Neuronal stem cell (in vitro differentiated cells): ENCODE results near the gene B9D1.

ENCODE experiments used
- DNase-seq: peaks from one replicate; pipeline ENCODE4 v3.0.0-alpha.2; 2013; ENCODE audit warnings: low spot score
- H2AFZ ChIP-seq: one replicate; pipeline ENCODE4 v1.6.1; 2013; ENCODE audit warnings: mild to moderate bottlenecking, low read length, inconsistent platforms
- H2AK5ac ChIP-seq: 2 replicates; pipeline ENCODE4 v1.6.1; 2013; ENCODE audit warnings: low read depth, mild to moderate bottlenecking, inconsistent platforms, low read length, moderate library complexity, mixed read lengths
- H2BK120ac ChIP-seq: 2 replicates; pipeline ENCODE4 v1.6.1; 2013; ENCODE audit warnings: low read depth, mild to moderate bottlenecking, inconsistent platforms, low read length, moderate library complexity, mixed read lengths
- H2BK12ac ChIP-seq: one replicate; pipeline ENCODE4 v1.6.1; 2013; ENCODE audit warnings: low read length, inconsistent platforms
- H2BK15ac ChIP-seq: 2 replicates; pipeline ENCODE4 v1.6.1; 2013; ENCODE audit warnings: mild to moderate bottlenecking, low read length, inconsistent platforms, mixed read lengths
- H2BK5ac ChIP-seq: one replicate; pipeline ENCODE4 v1.6.1; 2013; ENCODE audit warnings: inconsistent platforms, mild to moderate bottlenecking, low read length, moderate library complexity
- H3K14ac ChIP-seq: one replicate; pipeline ENCODE4 v1.6.1; 2013; ENCODE audit warnings: low read length, inconsistent platforms
- H3K18ac ChIP-seq: 2 replicates; pipeline ENCODE4 v1.6.1; 2013; ENCODE audit warnings: low read length, inconsistent platforms
- H3K23ac ChIP-seq: 2 replicates; pipeline ENCODE4 v1.6.1; 2013; ENCODE audit warnings: low read depth, mild to moderate bottlenecking, mixed read lengths, low read length, inconsistent platforms; ENCODE audit not compliant: poor library complexity
- H3K27ac ChIP-seq: replicated peaks from 3 replicates; pipeline ENCODE4 v1.5.1; 2013; ENCODE audit warnings: low read length, inconsistent platforms
- H3K27me3 ChIP-seq, 3 experiments: 2 replicates each; pipeline ENCODE4 v1.6.1; 2013; ENCODE audit warnings: low read length in 3 of 3, mild to moderate bottlenecking in 2 of 3, inconsistent platforms in 1 of 3, low read depth in 1 of 3, mixed read lengths in 1 of 3, moderate library complexity in 1 of 3; ENCODE audit not compliant: control insufficient read depth in 3 of 3, insufficient read depth in 3 of 3
- H3K36me3 ChIP-seq, 2 donors: replicated peaks in 1 of 2; 2 replicates each; pipeline ENCODE4 v1.6.1; 2013; ENCODE audit warnings: low read length in 2 of 2; ENCODE audit not compliant: control insufficient read depth in 2 of 2, insufficient read depth in 2 of 2
- H3K4ac ChIP-seq: 2 replicates; pipeline ENCODE4 v1.6.1; 2013; ENCODE audit warnings: inconsistent platforms, mild to moderate bottlenecking, low read length, moderate library complexity
- H3K4me1 ChIP-seq, 2 donors: 1 replicate in 1 of 2; 2 replicates in 1 of 2; pipeline ENCODE4 v1.6.1; 2013; ENCODE audit warnings: low read length in 2 of 2, low read depth in 1 of 2; ENCODE audit not compliant: control insufficient read depth in 2 of 2, insufficient read depth in 1 of 2
- H3K4me2 ChIP-seq: one replicate; pipeline ENCODE4 v1.6.1; 2013; ENCODE audit warnings: mild to moderate bottlenecking, low read length, inconsistent platforms; ENCODE audit not compliant: insufficient read depth, poor library complexity, severe bottlenecking
- H3K4me3 ChIP-seq, 2 donors: 2 replicates each; pipeline ENCODE4 v1.5.1; 2013; ENCODE audit warnings: low read length in 2 of 2, mild to moderate bottlenecking in 2 of 2, inconsistent platforms in 1 of 2, moderate library complexity in 1 of 2
- H3K79me1 ChIP-seq: one replicate; pipeline ENCODE4 v1.6.1; 2013; ENCODE audit warnings: low read depth, mild to moderate bottlenecking, inconsistent platforms, low read length, moderate library complexity
- H3K9ac ChIP-seq: one replicate; pipeline ENCODE4 v1.6.1; 2013; ENCODE audit warnings: mild to moderate bottlenecking, low read depth, low read length, inconsistent platforms; ENCODE audit not compliant: poor library complexity
- H3K9me3 ChIP-seq, 2 donors: replicated peaks in 1 of 2; 2 replicates each; pipeline versions ENCODE3 to v1.6.1; 2013; ENCODE audit warnings: low read length in 2 of 2, mild to moderate bottlenecking in 2 of 2, inconsistent platforms in 1 of 2, low read depth in 1 of 2, mixed read lengths in 1 of 2, moderate library complexity in 1 of 2; ENCODE audit not compliant: control insufficient read depth in 2 of 2, insufficient read depth in 1 of 2
- H4K8ac ChIP-seq: one replicate; pipeline ENCODE4 v1.6.1; 2013; ENCODE audit warnings: low read depth, mild to moderate bottlenecking, inconsistent platforms, low read length, moderate library complexity
- H4K91ac ChIP-seq: one replicate; pipeline ENCODE4 v1.6.1; 2013; ENCODE audit warnings: low read length, low read depth, mild to moderate bottlenecking, inconsistent platforms; ENCODE audit not compliant: poor library complexity
- WGBS, 2 donors: extraction: QIAGEN DNeasy Blood & Tissue Kit; methylation state at CpG; one replicate each; pipeline ENCODE4 v1.1.7; 2013; ENCODE audit warnings: missing lambda C conversion rate in 2 of 2, mixed read lengths in 1 of 2; ENCODE audit not compliant: insufficient read length in 2 of 2, insufficient replicate concordance in 1 of 2; ENCODE audit errors: extremely low coverage in 2 of 2; 5-methylcytosine and 5-hydroxymethylcytosine counted together

The B9D1 gene

DNA sequence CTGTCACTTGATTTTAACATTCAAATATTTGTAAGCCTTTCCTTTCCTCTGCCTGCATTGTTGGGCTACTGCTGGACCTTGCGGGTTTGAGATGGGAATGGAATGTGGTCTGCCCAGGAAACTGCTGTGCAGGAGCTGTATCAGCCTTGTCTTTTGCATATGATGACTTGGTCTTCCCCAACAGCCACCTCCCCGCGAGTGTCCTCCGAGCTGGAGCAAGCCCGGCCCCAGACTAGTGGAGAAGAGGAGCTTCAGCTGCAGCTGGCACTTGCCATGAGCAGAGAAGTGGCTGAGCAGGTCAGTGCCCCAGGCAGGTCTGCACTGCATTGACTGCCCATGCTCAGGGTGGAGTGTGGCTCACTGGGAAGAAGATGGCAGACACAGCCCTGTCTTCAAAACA, 52.8 kb downstream of the B9D1 start:
- Histone ChIP-seq H3K4me1 (no peaks in the 10 kb centered on the region), H3K9me3 (no peaks in the 10 kb centered on the region), H3K27ac (no peak overlapping the region), H2BK120ac (no peak overlapping the region), H3K4ac (no peak overlapping the region), H3K27me3 (no peaks in the 10 kb centered on the region), H3K36me3 (peaks cover 16 to 86% of the 10 kb centered on the region in 2 donors), H3K14ac (peak overlapping the region; percentile 48), H3K4me3 (no peak overlapping the region), H4K8ac (no peak overlapping the region), H2BK5ac (no peak overlapping the region), H3K79me1 (peaks cover under 1% of the 10 kb centered on the region), H2AFZ (no peak overlapping the region), H3K9ac (no peak overlapping the region), H2AK5ac (no peak overlapping the region), H4K91ac (no peak overlapping the region), H2BK15ac (no peak overlapping the region), H3K4me2 (no peak overlapping the region), H2BK12ac (no peak overlapping the region), H3K18ac (no peak overlapping the region), H3K23ac (no peak overlapping the region)
- no peak for DNase-seq
- no CpG with 5 or more reads among the region's 5 CpGs for WGBS, 2 donors

DNA sequence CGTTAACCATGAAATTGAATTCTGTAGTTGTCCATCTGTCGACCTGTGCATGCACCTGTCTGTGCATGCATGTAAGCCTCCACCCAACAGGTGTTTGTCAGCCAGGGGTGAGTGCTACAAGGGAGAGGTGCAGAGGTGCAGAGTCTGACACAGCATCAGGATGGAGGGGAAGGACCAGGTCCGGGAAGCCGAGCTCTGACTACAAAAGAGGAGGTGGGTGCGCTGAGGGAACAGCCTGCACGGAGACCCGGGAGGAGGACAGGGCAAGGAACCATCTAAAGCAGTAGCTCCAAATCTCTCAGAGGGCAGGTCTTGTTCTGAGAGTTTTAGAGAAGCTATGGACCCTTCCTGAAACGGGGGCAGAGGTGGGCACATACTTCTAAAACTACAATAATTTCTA, 54.1 kb downstream of the B9D1 start:
- no peak for DNase-seq
- no peaks in the 10 kb centered on the region for H3K9me3 ChIP-seq
- H3K36me3 ChIP-seq: peaks cover 17 to 83% of the 10 kb centered on the region in 2 donors
- H3K4me3 ChIP-seq: no peak overlapping the region
- no peak overlapping the region for H2BK12ac ChIP-seq
- H3K4me2 ChIP-seq: no peak overlapping the region
- H2BK15ac ChIP-seq: no peak overlapping the region
- no peak overlapping the region for H3K9ac ChIP-seq
- H4K91ac ChIP-seq: no peak overlapping the region
- no peak overlapping the region for H3K27ac ChIP-seq
- H3K4me1 ChIP-seq: peaks cover 0 to 3% of the 10 kb centered on the region in 2 donors
- no peaks in the 10 kb centered on the region for H3K27me3 ChIP-seq
- H3K79me1 ChIP-seq: peaks cover 2% of the 10 kb centered on the region
- no peak overlapping the region for H2BK5ac ChIP-seq
- H3K4ac ChIP-seq: no peak overlapping the region
- H2BK120ac ChIP-seq: no peak overlapping the region
- no peak overlapping the region for H2AFZ ChIP-seq
- H3K14ac ChIP-seq: no peak overlapping the region
- no peak overlapping the region for H4K8ac ChIP-seq
- H2AK5ac ChIP-seq: no peak overlapping the region
- peak overlapping the region; percentile 12 for H3K18ac ChIP-seq
- H3K23ac ChIP-seq: no peak overlapping the region
- no CpG with 5 or more reads among the region's 8 CpGs for WGBS, 2 donors

DNA sequence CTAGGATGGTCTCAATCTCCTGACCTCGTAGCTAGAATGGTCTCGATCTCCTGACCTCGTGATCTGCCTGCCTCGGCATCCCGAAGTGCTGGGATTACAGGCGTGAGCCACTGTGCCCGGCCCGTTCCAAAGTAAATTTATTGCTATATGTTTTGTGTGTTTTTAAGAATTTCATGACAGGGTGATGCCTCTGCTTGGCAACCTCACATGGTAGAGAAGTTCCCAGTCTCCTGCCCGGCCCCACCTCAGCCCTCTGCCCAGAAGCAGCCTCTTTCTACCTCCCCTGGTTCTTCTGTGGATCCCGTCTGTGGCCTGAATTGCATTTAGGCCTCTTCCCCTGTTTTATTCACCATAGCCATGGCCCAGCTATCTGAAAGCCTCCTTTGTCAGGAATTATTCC, 55.0 kb downstream of the B9D1 start:
- H3K9ac ChIP-seq: no peak overlapping the region
- H2BK5ac ChIP-seq: no peak overlapping the region
- H2AK5ac ChIP-seq: no peak overlapping the region
- no peak overlapping the region for H2BK15ac ChIP-seq
- H3K27me3 ChIP-seq: no peaks in the 10 kb centered on the region
- no peak overlapping the region for H4K91ac ChIP-seq
- H3K36me3 ChIP-seq: peaks cover 17 to 83% of the 10 kb centered on the region in 2 donors
- H3K4me3 ChIP-seq: no peak overlapping the region
- peaks cover 2% of the 10 kb centered on the region for H3K79me1 ChIP-seq
- no peak for DNase-seq
- no peak overlapping the region for H2BK12ac ChIP-seq
- no peak overlapping the region for H2BK120ac ChIP-seq
- H3K27ac ChIP-seq: no peak overlapping the region
- no peak overlapping the region for H3K18ac ChIP-seq
- no peak overlapping the region for H3K23ac ChIP-seq
- WGBS, 2 donors: no CpG with 5 or more reads among the region's 10 CpGs
- no peak overlapping the region for H2AFZ ChIP-seq
- no peak overlapping the region for H3K4me2 ChIP-seq
- no peaks in the 10 kb centered on the region for H3K9me3 ChIP-seq
- peaks cover 0 to 3% of the 10 kb centered on the region in 2 donors for H3K4me1 ChIP-seq
- H3K14ac ChIP-seq: no peak overlapping the region
- H4K8ac ChIP-seq: no peak overlapping the region
- no peak overlapping the region for H3K4ac ChIP-seq

DNA sequence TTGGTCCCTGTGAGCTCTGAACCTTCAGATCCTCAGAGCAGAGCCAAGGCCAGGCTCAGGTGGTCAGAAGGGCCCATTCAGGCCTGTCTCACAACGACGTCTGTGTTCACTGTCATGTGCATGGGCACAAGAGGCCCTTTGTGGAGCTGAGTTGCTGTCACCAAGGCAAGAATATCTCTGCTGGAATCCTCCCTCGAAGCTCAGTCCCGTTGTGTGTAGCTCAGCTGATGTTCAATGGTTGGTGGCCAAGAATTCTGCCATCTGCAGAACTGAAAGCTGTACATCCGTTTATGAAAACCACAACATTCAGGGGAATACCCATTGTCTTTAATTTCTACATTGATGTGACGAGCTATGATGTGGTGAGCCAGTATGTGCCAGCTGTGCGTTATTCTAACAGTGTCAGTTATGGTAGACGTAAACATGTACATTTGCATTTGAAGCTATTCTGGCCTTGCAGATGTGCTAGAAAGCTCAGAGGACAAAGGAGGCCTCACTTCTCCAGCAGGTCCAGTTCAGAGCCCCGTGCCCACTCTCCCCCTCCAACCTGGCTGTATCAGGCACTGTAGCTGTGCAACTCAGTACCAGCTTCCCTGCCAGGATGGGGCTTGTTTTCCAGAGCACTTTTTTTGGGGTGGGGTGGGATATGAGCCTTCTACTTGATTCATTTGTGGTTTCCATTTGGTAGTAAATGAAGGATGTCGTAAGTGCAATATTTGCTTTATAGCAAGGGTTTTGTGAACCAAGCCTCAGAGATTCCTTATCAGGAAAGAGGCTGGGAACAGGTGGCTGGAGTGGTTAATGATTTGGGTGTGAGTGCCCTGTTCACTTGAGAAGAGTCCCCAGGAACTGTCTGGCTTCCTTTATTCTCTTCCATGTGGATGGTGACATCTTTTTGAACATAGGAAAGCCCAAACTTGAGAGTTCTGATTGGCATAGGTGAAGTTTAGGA, 56.1 kb downstream of the B9D1 start:
- Histone ChIP-seq H3K27me3 (no peaks in the 10 kb centered on the region), H2BK15ac (no peak overlapping the region), H2BK12ac (no peak overlapping the region), H3K4me3 (no peak overlapping the region), H2AK5ac (no peak overlapping the region), H3K27ac (no peak overlapping the region), H4K91ac (no peak overlapping the region), H3K14ac (no peak overlapping the region), H3K23ac (no peak overlapping the region), H3K4me2 (no peak overlapping the region), H2BK5ac (no peak overlapping the region), H3K79me1 (peaks cover 2% of the 10 kb centered on the region), H4K8ac (no peak overlapping the region), H2AFZ (no peak overlapping the region), H3K4ac (no peak overlapping the region), H3K36me3 (peaks cover 10 to 73% of the 10 kb centered on the region in 2 donors), H3K9me3 (no peaks in the 10 kb centered on the region), H3K18ac (no peak overlapping the region), H2BK120ac (no peak overlapping the region), H3K4me1 (peaks cover 0 to 3% of the 10 kb centered on the region in 2 donors), H3K9ac (no peak overlapping the region)
- DNase-seq: no peak
- WGBS, 2 donors: no CpG with 5 or more reads among the region's 10 CpGs
